Fibroblast of pulmonary artery (primary cell): ENCODE results near the gene ACYP2.

Experiments used
- DNase-seq: peaks from one replicate; pipeline ENCODE4 v3.0.0-alpha.2; 2010; ENCODE audit warnings: low read depth
- H3K4me3 ChIP-seq: replicated peaks from 2 replicates; pipeline ENCODE4 v1.5.1; 2011; ENCODE audit warnings: low read depth, mild to moderate bottlenecking, control low read depth, low read length, moderate library complexity
- CTCF ChIP-seq: IDR thresholded peaks from 2 replicates; pipeline ENCODE4 v1.5.1; 2011; ENCODE audit warnings: mild to moderate bottlenecking, control low read depth, low read length, inconsistent platforms; ENCODE audit errors: missing control alignments

ACYP2 gene

GRCh38 chr2:54158311-54158710 lies 42.9 kb downstream of the ACYP2 start:
- no peak for DNase-seq
- no peak for TF ChIP-seq CTCF
- H3K4me3 ChIP-seq: no peak overlapping the region

GRCh38 chr2:54161660-54162424 lies 46.4 kb downstream of the ACYP2 start:
- DNase-seq: peak; percentile 43
- H3K4me3 ChIP-seq: no peak overlapping the region
- TF ChIP-seq CTCF: no peak

- DNase-seq: no peak
- no peak for TF ChIP-seq CTCF
- no peak overlapping the region for H3K4me3 ChIP-seq
Measured at GRCh38 chr2:54164106-54164505, 48.7 kb downstream of the ACYP2 start.

- H3K4me3 ChIP-seq: no peak overlapping the region
- no peak for DNase-seq
- TF ChIP-seq CTCF: no peak
Measured at GRCh38 chr2:54166121-54166773, 50.8 kb downstream of the ACYP2 start.

GRCh38 chr2:54176577-54176976 lies 61.2 kb downstream of the ACYP2 start:
- peak; percentile 75 for DNase-seq
- H3K4me3 ChIP-seq: no peak overlapping the region
- peak; percentile 62 for TF ChIP-seq CTCF

- no peak for DNase-seq
- TF ChIP-seq CTCF: no peak
- H3K4me3 ChIP-seq: no peak overlapping the region
Measured at GRCh38 chr2:54183281-54183680, 67.9 kb downstream of the ACYP2 start.

GRCh38 chr2:54183972-54184371 lies 68.6 kb downstream of the ACYP2 start:
- TF ChIP-seq CTCF: no peak
- H3K4me3 ChIP-seq: no peak overlapping the region
- DNase-seq: no peak
